H1 (cell line): ENCODE data around the gene ANGEL2.

Source experiments
- ASH2L ChIP-seq: fragments of 200-600, 300-600 bp; sonication (generic); IDR thresholded peaks from one replicate; pipeline ENCODE4 v1.7.1; 2017; ENCODE audit warnings: low read length
- CHD1 ChIP-seq: IDR thresholded peaks from 2 replicates; pipeline ENCODE4 v1.6.1; 2012; ENCODE audit warnings: low read depth, low read length, improper control_type of control experiment
- CREB1 ChIP-seq: IDR thresholded peaks from 2 replicates; pipeline ENCODE4 v1.6.1; 2012; ENCODE audit warnings: inconsistent platforms
- CTCF ChIP-seq, 3 experiments: IDR thresholded peaks; 1 replicate in 2 of 3; 2 replicates in 1 of 3; pipeline versions ENCODE4 v1.5.1 to v1.6.1; 2011; ENCODE audit warnings: low read length in 3 of 3, mild to moderate bottlenecking in 3 of 3, inconsistent platforms in 2 of 3, low read depth in 1 of 3, moderate library complexity in 1 of 3; ENCODE audit not compliant: insufficient read depth in 1 of 3; ENCODE audit errors: control extremely low read depth in 1 of 3
- FOSL1 ChIP-seq: IDR thresholded peaks from 2 replicates; pipeline ENCODE4 v1.6.1; 2011; ENCODE audit warnings: mild to moderate bottlenecking, low read depth, low read length, moderate library complexity; ENCODE audit not compliant: insufficient read depth
- POLR2A ChIP-seq, 2 experiments: IDR thresholded peaks; 1 replicate in 1 of 2; 2 replicates in 1 of 2; pipeline ENCODE4 v1.6.1; 2011; ENCODE audit warnings: low read depth in 2 of 2, low read length in 2 of 2, mild to moderate bottlenecking in 2 of 2; ENCODE audit errors: control extremely low read depth in 1 of 2
- RAD21 ChIP-seq, 2 experiments: IDR thresholded peaks in 1 of 2; conservative IDR thresholded peaks in 1 of 2; 2 replicates each; pipeline ENCODE4 v1.6.1; 2011; ENCODE audit warnings: low read depth in 2 of 2, low read length in 2 of 2, improper control_type of control experiment in 1 of 2, inconsistent platforms in 1 of 2, mild to moderate bottlenecking in 1 of 2, moderate library complexity in 1 of 2
- TAF1 ChIP-seq: IDR thresholded peaks from 2 replicates; pipeline ENCODE4 v1.6.1; 2011; ENCODE audit warnings: mild to moderate bottlenecking, low read depth, low read length
- TBP ChIP-seq: IDR thresholded peaks from 2 replicates; pipeline ENCODE4 v1.6.1; 2011; ENCODE audit warnings: low read depth, low read length, improper control_type of control experiment

- TF ChIP-seq TAF1 (no peak), CTCF (IDR thresholded peaks at IDR 0.05; ENCODE audit: control extremely low read depth in 1 of 3, insufficient read depth in 1 of 3, low read depth in 1 of 3, low read length in 3 of 3) (no peak), CREB1 (no peak), ASH2L (no peak), RAD21 (IDR thresholded peaks at IDR 0.05 in 1 of 2, conservative IDR thresholded peaks at IDR 0.05 in 1 of 2; ENCODE audit: low read depth in 2 of 2, low read length in 2 of 2) (no peak), TBP (no peak), FOSL1 (no peak), CHD1 (no peak), POLR2A (IDR thresholded peaks at IDR 0.05; ENCODE audit: control extremely low read depth in 1 of 2, low read depth in 2 of 2, low read length in 2 of 2) (no peak)
Measured at GRCh38 chr1:212990276-212990675, 25.4 kb downstream of the ANGEL2 start.
